Measurements from ENCODE around the gene PIGL.

GRCh38 chr17:16339959-16340358 is 122.9 kb downstream of the PIGL start:
- TF ChIP-seq CTCF (IDR thresholded peaks at IDR 0.05) (no peak), POLR2A (IDR thresholded peaks at IDR 0.05) (no peak), EP300 (IDR thresholded peaks at IDR 0.05; ENCODE audit: low read depth) (no peak)

All from transverse colon (tissue), 3 donors.